ENCODE measurements around the gene ZACN. TPM values are rescaled to one million over a fixed set of nuclear protein-coding genes. Genes with fewer than 3 reads are reported as not detected.

ZACN gene
- not detected in 2 replicates for total RNA-seq

GRCh38 chr17:76078860-76079534 lies at the start of gene ZACN:
TSS of gene ZACN (plus strand) at chr17:76079182. CDS start at chr17:76079265, 83 bp downstream.

GRCh38 chr17:76072148-76072858 lies 6.7 kb upstream of the ZACN start, which contains the start of gene SRP68:
TSS of gene SRP68 (minus strand) at chr17:76072517. CDS start at chr17:76072491, 26 bp downstream.

DNA sequence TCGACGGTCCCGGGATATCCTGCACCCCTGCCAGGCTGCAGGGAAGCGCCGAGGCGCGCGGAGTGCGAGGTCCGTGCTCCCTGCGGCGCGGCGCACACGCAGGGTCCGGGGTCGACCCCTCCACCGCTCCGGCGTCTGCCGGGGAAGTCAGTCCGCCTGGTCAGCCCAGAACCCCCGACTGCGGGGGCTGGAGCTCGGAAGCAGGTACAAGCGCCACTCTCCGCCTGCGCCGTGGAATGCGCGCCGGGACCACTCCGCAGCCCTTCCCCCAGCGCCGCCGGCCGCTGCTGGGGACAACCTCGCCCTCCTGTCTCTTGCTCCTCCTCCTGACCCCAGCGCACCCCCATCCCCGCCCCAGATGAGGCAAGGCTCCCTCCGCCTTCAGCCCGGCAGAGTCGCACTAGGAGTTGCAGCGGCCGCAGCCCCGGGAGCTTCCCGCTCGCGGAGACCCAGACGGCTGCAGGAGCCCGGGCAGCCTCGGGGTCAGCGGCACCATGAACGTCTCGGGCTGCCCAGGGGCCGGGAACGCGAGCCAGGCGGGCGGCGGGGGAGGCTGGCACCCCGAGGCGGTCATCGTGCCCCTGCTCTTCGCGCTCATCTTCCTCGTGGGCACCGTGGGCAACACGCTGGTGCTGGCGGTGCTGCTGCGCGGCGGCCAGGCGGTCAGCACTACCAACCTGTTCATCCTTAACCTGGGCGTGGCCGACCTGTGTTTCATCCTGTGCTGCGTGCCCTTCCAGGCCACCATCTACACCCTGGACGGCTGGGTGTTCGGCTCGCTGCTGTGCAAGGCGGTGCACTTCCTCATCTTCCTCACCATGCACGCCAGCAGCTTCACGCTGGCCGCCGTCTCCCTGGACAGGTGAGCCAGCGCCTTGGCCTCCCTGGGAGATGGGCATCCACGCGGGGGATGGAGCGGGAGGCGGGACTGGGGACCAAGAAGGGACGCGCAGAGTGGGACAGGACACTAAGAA lies 4.3 kb upstream of the ZACN start, which contains the start of gene GALR2:
Gene GALR2 (plus strand): TSS at position 392 of the 974 bp plus-strand sequence. CDS start 103 bp downstream, at position 495.

GRCh38 chr17:76103274-76104139 lies 24.5 kb downstream of the ZACN start, which contains the start of gene EXOC7:
TSS of gene EXOC7 (minus strand) at chr17:76103787. CDS start at chr17:76103692, 95 bp downstream.

Other genes starting within 250 kb of the ZACN start
- gene UNC13D, start 234.8 kb upstream of the ZACN start, total RNA-seq: 1.2 and 1.8 TPM in 2 replicates
- gene WBP2, start 223.8 kb upstream of the ZACN start, total RNA-seq: 59.4 and 61.8 TPM in 2 replicates
- gene TRIM47, start 200.6 kb upstream of the ZACN start, total RNA-seq: 62.8 and 64.3 TPM in 2 replicates
- gene TRIM65, start 182.2 kb upstream of the ZACN start, total RNA-seq: 30.6 and 32.7 TPM in 2 replicates
- gene MRPL38, start 174.3 kb upstream of the ZACN start, total RNA-seq: 31.1 and 31.8 TPM in 2 replicates
- 3.5 and 3.8 TPM in 2 replicates for gene FBF1, start 138.1 kb upstream of the ZACN start, total RNA-seq
- 28.8 and 34.1 TPM in 2 replicates for gene ACOX1, start 100.0 kb upstream of the ZACN start, total RNA-seq
- 13.9 and 23.3 TPM in 2 replicates for gene TEN1, start 99.9 kb upstream of the ZACN start, total RNA-seq
- 1.3 and 3.1 TPM in 2 replicates for gene CDK3, start 78.3 kb upstream of the ZACN start, total RNA-seq
- gene EVPL, start 51.9 kb upstream of the ZACN start, total RNA-seq: 0.05 TPM in 1 of 2 replicates, not detected in the other
- 29.2 and 33.5 TPM in 2 replicates for gene SRP68, start 6.7 kb upstream of the ZACN start, total RNA-seq
- 0.13 TPM in 1 of 2 replicates, not detected in the other for gene GALR2, start 4.4 kb upstream of the ZACN start, total RNA-seq
- 60.7 and 68.0 TPM in 2 replicates for gene EXOC7, start 24.6 kb downstream of the ZACN start, total RNA-seq
- gene FOXJ1, start 62.1 kb downstream of the ZACN start, total RNA-seq: not detected in 2 replicates
- gene RNF157, start 161.3 kb downstream of the ZACN start, total RNA-seq: 0.44 and 3.1 TPM in 2 replicates
- 14.7 and 28.9 TPM in 2 replicates for gene UBALD2, start 186.2 kb downstream of the ZACN start, total RNA-seq
- gene QRICH2, start 229.1 kb downstream of the ZACN start, total RNA-seq: 1.8 and 4.7 TPM in 2 replicates

All from mammary microvascular endothelial cell (primary cell).